K562 (cell line): Measurements from ENCODE around the gene C6orf89. TPM values are rescaled to one million over a fixed set of nuclear protein-coding genes. Genes with fewer than 3 reads are reported as not detected.
A peak's percentile ranks its signal among the peaks of the same experiment; 100 is the strongest.
"Not testable (repeated sequence)": the region's sequence is repeated elsewhere in the genome, so short reads cannot be mapped to it uniquely, and the experiment has no call there.

Source experiments
- ATAC-seq: fragments of 200-7000 bp; cut with Tn5 transposase; 3 replicates; pipeline ENCODE4 v1.9.1; 2020; ENCODE audit warnings: moderate library complexity
- BruUV-seq: library from RNA; stranded (reverse); fragments of 400-500 nt; replicated peaks from 2 replicates; lab custom pipeline; 2021; lab: Mats Ljungman, UMichigan
- CTCF ChIA-PET: fragments of 300-600 bp; formaldehyde crosslinking; extraction: SDS; loops from one replicate; lab custom pipeline; 2021; ENCODE audit warnings: low intra/inter-chr PET ratio; lab: Yijun Ruan, JAX
- POLR2A ChIA-PET: fragments of 300-600, 350-650 bp; sonication (Branson Sonifier 250); formaldehyde crosslinking; extraction: SDS; loops from one replicate; lab custom pipeline; 2021; ENCODE audit warnings: antibody characterized with exemption, inconsistent platforms; lab: Yijun Ruan, JAX
- DNase-seq, 4 experiments: peaks; one replicate each; pipeline versions ENCODE4 v3.0.0 to v3.0.0-alpha.2; 2011 to 2018; ENCODE audit warnings: low spot score in 3 of 4, mixed read lengths in 3 of 4; ENCODE audit errors: extremely low read depth in 1 of 4
- FAIRE-seq: peaks from 2 replicates; lab custom pipeline; 2011; peaks lifted over from hg19 to GRCh38; lab: Jason Lieb, UNC
- H2AFZ ChIP-seq: 2 replicates; pipeline ENCODE4 v1.6.0; 2011; ENCODE audit warnings: low read depth, low read length, control low read depth, inconsistent platforms
- H3K27ac ChIP-seq: fragments of 200-600 bp; 3 replicates; pipeline ENCODE4 v1.8.0; 2011; ENCODE audit warnings: low read depth, mild to moderate bottlenecking, control low read depth, inconsistent platforms, low read length, moderate library complexity, mixed read lengths; ENCODE audit errors: extremely low read depth
- H3K27me3 ChIP-seq, 2 experiments: fragments of 300-600 bp in 1 of 2; 2 replicates in 1 of 2; 3 replicates in 1 of 2; pipeline versions ENCODE4 v1.6.0 to v1.8.0; 2011; ENCODE audit warnings: inconsistent platforms in 2 of 2, low read length in 2 of 2, mild to moderate bottlenecking in 1 of 2, mixed read lengths in 1 of 2, moderate library complexity in 1 of 2; ENCODE audit not compliant: control insufficient read depth in 2 of 2, insufficient read depth in 2 of 2
- H3K36me3 ChIP-seq: fragments of 300-600 bp; 3 replicates; pipeline ENCODE4 v1.8.0; 2011; ENCODE audit warnings: mild to moderate bottlenecking, low read length, inconsistent platforms; ENCODE audit not compliant: control insufficient read depth, insufficient read depth
- H3K4me1 ChIP-seq, 2 experiments: fragments of 200-600 bp in 1 of 2; replicated peaks in 1 of 2; 2 replicates in 1 of 2; 3 replicates in 1 of 2; pipeline versions ENCODE4 v1.5.1 to v1.8.0; 2011; ENCODE audit warnings: inconsistent platforms in 2 of 2, low read length in 2 of 2, mild to moderate bottlenecking in 1 of 2, mixed read lengths in 1 of 2, moderate library complexity in 1 of 2; ENCODE audit not compliant: control insufficient read depth in 2 of 2, insufficient read depth in 2 of 2
- H3K4me2 ChIP-seq: 2 replicates; pipeline ENCODE4 v1.6.1; 2011; ENCODE audit warnings: low read length, control low read depth, inconsistent platforms, mixed read lengths; ENCODE audit not compliant: insufficient read depth
- H3K4me3 ChIP-seq: fragments of 200-600 bp; sonication (generic), shearing (Covaris generic); 2 replicates; pipeline ENCODE4 v1.5.1; 2016; ENCODE audit warnings: control low read depth, inconsistent platforms
- H3K79me2 ChIP-seq: fragments of 200-600 bp; 3 replicates; pipeline ENCODE4 v1.8.0; 2011; ENCODE audit warnings: low read length, inconsistent platforms; ENCODE audit not compliant: control insufficient read depth, insufficient read depth
- H3K9ac ChIP-seq, 2 experiments: 2 replicates each; pipeline versions ENCODE4 v1.6.0 to v1.6.1; 2011; ENCODE audit warnings: low read depth in 2 of 2, low read length in 2 of 2, control low read depth in 1 of 2, inconsistent platforms in 1 of 2, mild to moderate bottlenecking in 1 of 2, mixed read lengths in 1 of 2; ENCODE audit not compliant: insufficient read depth in 1 of 2
- H3K9me1 ChIP-seq: one replicate; pipeline ENCODE4 v1.6.0; 2011; ENCODE audit warnings: inconsistent platforms, mild to moderate bottlenecking, low read length, moderate library complexity; ENCODE audit not compliant: control insufficient read depth, insufficient read depth
- H3K9me3 ChIP-seq: replicated peaks from 2 replicates; pipeline ENCODE4 v1.5.1; 2011; ENCODE audit warnings: low read depth, low read length, inconsistent platforms; ENCODE audit not compliant: control insufficient read depth, insufficient read depth
- H4K20me1 ChIP-seq: replicated peaks from 2 replicates; pipeline ENCODE4 v1.6.1; 2011; ENCODE audit warnings: low read length, inconsistent platforms, mixed read lengths; ENCODE audit not compliant: control insufficient read depth, insufficient read depth
- CBX2 ChIP-seq: fragments of 200-600 bp; sonication (generic); IDR thresholded peaks from one replicate; pipeline ENCODE4 v1.6.1; 2012; ENCODE audit warnings: mild to moderate bottlenecking, low read length, inconsistent platforms; ENCODE audit not compliant: insufficient read depth, poor library complexity, severe bottlenecking
- CBX8 ChIP-seq: fragments of 200-600 bp; sonication (generic); IDR thresholded peaks from 2 replicates; pipeline ENCODE4 v1.6.1; 2012; ENCODE audit warnings: borderline replicate concordance, mixed run types, low read depth, mild to moderate bottlenecking, moderate library complexity, mixed read lengths, low read length, control low read depth, inconsistent platforms; ENCODE audit not compliant: poor library complexity, severe bottlenecking; ENCODE audit errors: extremely low read depth
- GABPA ChIP-seq: fragments of 200-800 bp; sonication (Bioruptor generic); conservative IDR thresholded peaks from 2 replicates; pipeline ENCODE4 v1.6.1; 2016; ENCODE audit warnings: low read depth, missing genetic modification characterization, missing compliant biosample characterization
- HEY1 ChIP-seq: fragments of 250-450 bp; sonication (Bioruptor Pico); IDR thresholded peaks from 2 replicates; pipeline ENCODE4 v1.5.0; 2020; ENCODE audit warnings: mild to moderate bottlenecking, moderate library complexity, borderline replicate concordance
- POLR3G ChIP-seq: IDR thresholded peaks from 2 replicates; pipeline ENCODE4 v1.6.1; 2011; ENCODE audit not compliant: insufficient read length, insufficient replicate concordance; ENCODE audit errors: extremely low read depth
- U2AF1 ChIP-seq: fragments of 200-400 bp; formaldehyde crosslinking; optimal IDR thresholded peaks from 2 replicates; pipeline ENCODE3; 2017; ENCODE audit warnings: mild to moderate bottlenecking, low read depth, low read length, moderate library complexity
- ZNF609 ChIP-seq: sonication (generic); formaldehyde crosslinking; IDR thresholded peaks from 2 replicates; pipeline ENCODE4 v1.8.1; 2023; ENCODE audit warnings: missing genetic modification reagents, mild to moderate bottlenecking, borderline replicate concordance
- ZNF740 ChIP-seq, 3 experiments: fragments of 200-800 bp in 1 of 3; sonication (Bioruptor generic) in 1 of 3; sonication (generic) in 1 of 3; formaldehyde crosslinking in 1 of 3; IDR thresholded peaks; 2 replicates each; pipeline versions ENCODE4 v1.6.1 to v1.8.0; 2016 to 2022; ENCODE audit warnings: mild to moderate bottlenecking in 2 of 3, missing compliant biosample characterization in 2 of 3, missing genetic modification characterization in 2 of 3, missing genetic modification reagents in 1 of 3
- WGBS: fragments of 100-300 bp; shearing (Covaris generic); methylation state at CpG from one replicate; pipeline ENCODE4 v1.1.6; 2016; ENCODE audit warnings: low coverage, mixed read lengths; ENCODE audit not compliant: insufficient coverage; ENCODE audit errors: missing lambda C conversion rate; 5-methylcytosine and 5-hydroxymethylcytosine counted together
- in situ Hi-C: fragments of 300-500 bp; cut with MboI; formaldehyde crosslinking; loops from 4 replicates; pipeline ENCODE4 v1.15.0; 2018; ENCODE audit warnings: inconsistent platforms, mixed read lengths
- intact Hi-C: fragments of 100-400 bp; cut with micrococcal nuclease; formaldehyde crosslinking; loops from 2 replicates; pipeline ENCODE4 v1.14.2; 2022
- polyA plus RNA-seq, 8 experiments: library from polyadenylated mRNA; depleted of rRNA in 4 of 8; stranded (reverse) in 5 of 8; unstranded in 3 of 8; fragments of >200 nt; fragmentation: Nextera tagmentation in 2 of 8; fragmentation: Illumina TruSeq in 1 of 8; extraction: Ambion mirVana in 2 of 8; extraction: Trizol in 1 of 8; gene quantifications; 2 replicates each; pipeline versions ENCODE4 v1.2.1 to v1.2.3, GENCODE V29; 2011 to 2014; ENCODE audit warnings: inconsistent platforms in 1 of 8, missing spikeins in 1 of 8
- total RNA-seq, 7 experiments: library from RNA; depleted of rRNA in 6 of 7; stranded (reverse); fragments of >200 nt in 6 of 7; fragmentation: Illumina TruSeq in 2 of 7; extraction: Trizol in 2 of 7; gene quantifications; 2 replicates each; pipeline versions ENCODE4 v1.2.1 to v1.2.3, GENCODE V29; 2011 to 2021; ENCODE audit warnings: low replicate concordance in 1 of 7

The C6orf89 gene
- total and polyA plus RNA-seq, 9 of the 15 experiments (the other 6 are each of a cell fraction or from before 2014, with no cell fraction given) = 35.2 to 111 (median 58.5) TPM

- in situ Hi-C loops, H3K4me3 ChIP-seq, ATAC-seq, H3K36me3 ChIP-seq, H2AFZ ChIP-seq, H3K4me2 ChIP-seq, DNase-seq, POLR2A ChIA-PET, H3K79me2 ChIP-seq, BruUV-seq, H3K4me1 ChIP-seq, H3K9me3 ChIP-seq, H3K27ac ChIP-seq, FAIRE-seq, CTCF ChIA-PET, H3K9me1 ChIP-seq, H4K20me1 ChIP-seq, H3K9ac ChIP-seq, intact Hi-C loops: not testable (repeated sequence)
- peaks cover 19 to 55% of the 10 kb centered on the region in 2 experiments for H3K27me3 ChIP-seq
- 16% methylated on average over 9 of the region's 9 CpGs for WGBS
- TF ChIP-seq CBX2 (peak; percentile 82), CBX8 (peak; percentile 30)
Measured at GRCh38 chr6:36949076-36949475, 63.3 kb downstream of the C6orf89 start.

- H2AFZ ChIP-seq = no peak overlapping the region
- ChIA-PET POLR2A (interaction anchor here (0.6 kb wide), 1 partner anchor 134 kb away, joined by 3 read pairs; no protein-coding TSS in a partner anchor), CTCF (no interaction called here)
- H3K27ac ChIP-seq = no peak overlapping the region
- H3K79me2 ChIP-seq = no peaks in the 10 kb centered on the region
- no peak for ATAC-seq
- no TSS peak for BruUV-seq
- no peak overlapping the region for H3K4me2 ChIP-seq
- intact Hi-C loops = no loop called here
- no peak for DNase-seq
- H3K9me3 ChIP-seq = no peaks in the 10 kb centered on the region
- in situ Hi-C loops = no loop called here
- peaks cover 15 to 51% of the 10 kb centered on the region in 2 experiments; a peak in 4 of 5 replicates for H3K27me3 ChIP-seq
- peaks cover 14% of the 10 kb centered on the region for H4K20me1 ChIP-seq
- H3K36me3 ChIP-seq = no peaks in the 10 kb centered on the region
- peaks cover 3 to 4% of the 10 kb centered on the region in 2 experiments; a peak in 2 of 5 replicates for H3K4me1 ChIP-seq
- H3K4me3 ChIP-seq = no peak overlapping the region
- no peak for FAIRE-seq
- WGBS = 0% methylated on average over 3 of the region's 3 CpGs
- H3K9me1 ChIP-seq = no peaks in the 10 kb centered on the region
- no peak overlapping the region for H3K9ac ChIP-seq
- TF ChIP-seq ZNF740 (CRISPR knock-in tag; IDR thresholded peaks at IDR 0.05) (no peak), ZNF740 (tag; IDR thresholded peaks at IDR 0.05) (no peak), ZNF609 (CRISPR knock-in tag) (no peak), POLR3G (no peak), GABPA (tag) (no peak), HEY1 (CRISPR knock-in tag) (no peak), U2AF1 (no peak)
Measured at GRCh38 chr6:36949636-36950035, 63.9 kb downstream of the C6orf89 start.
